Measurements from ENCODE around the gene KAT6B. TPM values are rescaled to one million over a fixed set of nuclear protein-coding genes. Genes with fewer than 3 reads are reported as not detected.
A peak's percentile ranks its signal among the peaks of the same experiment; 100 is the strongest.

Gene KAT6B
- total RNA-seq, 4 donors from 2014 or later: 50.0 to 75.8 (median 57.5) TPM

DNA sequence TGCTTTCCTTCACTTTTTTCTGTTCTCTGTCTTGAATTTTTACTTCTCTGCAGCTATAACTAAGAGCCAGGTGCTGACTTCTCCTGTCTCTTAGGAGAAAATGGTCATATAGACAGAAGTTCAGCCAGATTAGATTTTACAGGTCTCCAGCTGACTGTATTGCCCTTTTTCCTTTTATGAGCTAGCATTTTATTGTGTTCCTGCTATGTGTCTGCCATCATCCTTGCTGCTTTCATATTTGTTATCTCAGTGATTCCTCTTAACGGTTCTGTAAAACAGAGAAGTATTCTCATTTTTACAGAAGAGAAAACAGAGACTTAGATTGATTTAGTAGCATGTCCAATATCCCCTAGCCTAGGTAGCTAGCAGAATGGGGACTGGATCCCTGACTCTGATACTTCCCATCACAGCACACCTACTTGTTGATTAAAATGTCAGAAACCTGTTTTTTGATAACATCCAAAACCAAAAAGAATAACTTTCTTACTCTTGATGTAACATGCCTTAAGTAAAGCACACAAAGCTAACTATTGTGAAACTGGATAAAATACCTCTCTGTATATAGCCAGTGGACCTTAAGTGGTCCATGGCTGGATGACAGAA lies 5.2 kb downstream of the KAT6B start:
- Histone ChIP-seq H3K9me3 (no peaks in the 10 kb centered on the region), H3K4me3 (no peak overlapping the region), H3K4me1 (peaks cover 39 to 86% (median 77%) of the 10 kb centered on the region in 4 donors), H3K27me3 (no peaks in the 10 kb centered on the region), H3K27ac (replicated peaks in 1 of 4) (peak overlapping the region; percentile 4 to 45 (median 25)), H3K36me3 (no peaks in the 10 kb centered on the region)
- no peak for DNase-seq (ENCODE audit: extremely low spot score)
- TF ChIP-seq, protein P1, sequence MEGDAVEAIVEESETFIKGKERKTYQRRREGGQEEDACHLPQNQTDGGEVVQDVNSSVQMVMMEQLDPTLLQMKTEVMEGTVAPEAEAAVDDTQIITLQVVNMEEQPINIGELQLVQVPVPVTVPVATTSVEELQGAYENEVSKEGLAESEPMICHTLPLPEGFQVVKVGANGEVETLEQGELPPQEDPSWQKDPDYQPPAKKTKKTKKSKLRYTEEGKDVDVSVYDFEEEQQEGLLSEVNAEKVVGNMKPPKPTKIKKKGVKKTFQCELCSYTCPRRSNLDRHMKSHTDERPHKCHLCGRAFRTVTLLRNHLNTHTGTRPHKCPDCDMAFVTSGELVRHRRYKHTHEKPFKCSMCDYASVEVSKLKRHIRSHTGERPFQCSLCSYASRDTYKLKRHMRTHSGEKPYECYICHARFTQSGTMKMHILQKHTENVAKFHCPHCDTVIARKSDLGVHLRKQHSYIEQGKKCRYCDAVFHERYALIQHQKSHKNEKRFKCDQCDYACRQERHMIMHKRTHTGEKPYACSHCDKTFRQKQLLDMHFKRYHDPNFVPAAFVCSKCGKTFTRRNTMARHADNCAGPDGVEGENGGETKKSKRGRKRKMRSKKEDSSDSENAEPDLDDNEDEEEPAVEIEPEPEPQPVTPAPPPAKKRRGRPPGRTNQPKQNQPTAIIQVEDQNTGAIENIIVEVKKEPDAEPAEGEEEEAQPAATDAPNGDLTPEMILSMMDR (IDR thresholded peaks at IDR 0.05): no peak
- TF ChIP-seq EP300 (IDR thresholded peaks at IDR 0.05): no peak
- no peak for TF ChIP-seq POLR2A (IDR thresholded peaks at IDR 0.05; ENCODE audit: low read depth)
- no peak for TF ChIP-seq POLR2AphosphoS5 (IDR thresholded peaks at IDR 0.05)
- WGBS: 45% methylated on average over 1 of the region's 1 CpG
- intact Hi-C loops (cut with DNase I): no loop called here

DNA sequence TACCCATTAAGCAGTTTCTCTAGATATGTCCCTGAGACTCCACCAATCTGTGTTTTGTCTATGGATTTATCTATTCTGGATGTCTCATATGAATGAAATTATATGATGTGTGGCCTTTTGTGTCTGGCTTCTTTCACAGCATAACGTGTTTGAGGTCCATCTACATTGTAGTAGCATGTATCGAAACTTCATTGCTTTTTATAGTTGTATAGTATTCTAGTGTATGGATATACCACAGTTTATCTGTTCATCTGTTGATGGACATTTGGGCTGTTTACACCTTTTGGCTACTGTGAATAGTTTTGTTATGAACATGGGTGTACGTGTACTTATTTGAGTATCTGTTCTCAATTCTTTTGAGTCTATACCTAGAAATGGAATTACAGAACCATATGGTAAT lies 9.6 kb downstream of the KAT6B start:
- WGBS: 94% methylated on average over 3 of the region's 3 CpGs
- no peaks in the 10 kb centered on the region for H3K36me3 ChIP-seq
- DNase-seq (ENCODE audit: extremely low spot score): no peak
- H3K27me3 ChIP-seq: no peaks in the 10 kb centered on the region
- no peak for TF ChIP-seq EP300 (IDR thresholded peaks at IDR 0.05)
- no peak for TF ChIP-seq POLR2AphosphoS5 (IDR thresholded peaks at IDR 0.05)
- TF ChIP-seq, protein P1 (IDR thresholded peaks at IDR 0.05): no peak
- no peak for TF ChIP-seq POLR2A (IDR thresholded peaks at IDR 0.05; ENCODE audit: low read depth)
- H3K27ac ChIP-seq (replicated peaks in 1 of 4): peak overlapping the region in 2 of 4 donors; percentile 38 to 52
- H3K9me3 ChIP-seq: no peaks in the 10 kb centered on the region
- no peak overlapping the region for H3K4me3 ChIP-seq
- H3K4me1 ChIP-seq: peaks cover 57 to 94% (median 88%) of the 10 kb centered on the region in 4 donors
- intact Hi-C loops (cut with DNase I): no loop called here

DNA sequence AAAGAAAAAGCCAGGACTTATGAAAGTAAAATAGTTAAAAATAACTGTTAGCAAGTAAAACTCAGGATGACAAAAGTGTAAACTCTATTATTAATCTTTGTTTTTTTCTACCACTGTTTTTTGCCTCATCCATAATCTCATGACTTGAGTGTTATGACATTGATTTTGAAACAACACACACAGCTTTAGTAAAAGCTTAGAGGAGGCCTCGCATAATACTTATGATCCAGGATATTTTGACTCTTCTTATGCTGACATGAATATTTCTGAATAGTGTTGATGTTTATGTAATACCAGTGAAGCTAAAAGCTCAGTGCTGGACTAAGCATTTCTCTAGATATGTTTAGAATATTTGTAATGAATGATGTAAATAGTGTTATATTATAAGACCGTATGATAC lies 10.5 kb downstream of the KAT6B start:
- DNase-seq (ENCODE audit: extremely low spot score): no peak
- Histone ChIP-seq H3K9me3 (no peaks in the 10 kb centered on the region), H3K4me1 (peaks cover 58 to 94% (median 88%) of the 10 kb centered on the region in 4 donors), H3K4me3 (no peak overlapping the region), H3K27me3 (no peaks in the 10 kb centered on the region), H3K27ac (replicated peaks in 1 of 4) (peak overlapping the region in 2 of 4 donors; percentile 27 to 52), H3K36me3 (no peaks in the 10 kb centered on the region)
- TF ChIP-seq POLR2AphosphoS5 (IDR thresholded peaks at IDR 0.05) (no peak), EP300 (IDR thresholded peaks at IDR 0.05) (no peak)
- TF ChIP-seq, protein P1 (IDR thresholded peaks at IDR 0.05): no peak
- intact Hi-C loops (cut with DNase I): no loop called here
- WGBS: 42% methylated on average over 2 of the region's 2 CpGs

DNA sequence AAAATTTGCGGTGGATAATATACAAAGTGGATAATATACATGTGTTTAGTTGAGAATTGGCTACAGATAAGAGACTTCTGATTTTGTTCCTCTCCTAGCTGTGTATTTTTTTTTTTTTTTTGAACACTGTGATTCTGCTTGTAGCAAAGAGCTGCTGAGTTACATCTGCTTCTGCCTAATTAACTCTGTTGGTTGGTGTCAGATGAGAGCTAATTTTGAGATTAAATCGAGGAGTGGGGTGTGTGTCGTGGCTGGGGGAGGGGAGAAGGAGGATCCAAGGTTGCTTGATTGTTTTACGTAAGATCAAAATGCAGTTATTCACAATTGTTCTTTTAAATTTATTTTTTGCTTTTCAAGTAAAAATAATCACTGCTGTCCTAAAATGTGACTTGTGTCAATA lies 11.3 kb downstream of the KAT6B start:
- TF ChIP-seq POLR2AphosphoS5 (IDR thresholded peaks at IDR 0.05): no peak
- no peaks in the 10 kb centered on the region for H3K9me3 ChIP-seq
- DNase-seq (ENCODE audit: extremely low spot score): no peak
- WGBS: 71% methylated on average over 4 of the region's 4 CpGs
- peak overlapping the region in 2 of 4 donors; percentile 18 to 52 for H3K27ac ChIP-seq (replicated peaks in 1 of 4)
- intact Hi-C loops (cut with DNase I): no loop called here
- no peak overlapping the region for H3K4me3 ChIP-seq
- H3K36me3 ChIP-seq: no peaks in the 10 kb centered on the region
- H3K4me1 ChIP-seq: peaks cover 53 to 94% (median 88%) of the 10 kb centered on the region in 4 donors
- H3K27me3 ChIP-seq: no peaks in the 10 kb centered on the region

DNA sequence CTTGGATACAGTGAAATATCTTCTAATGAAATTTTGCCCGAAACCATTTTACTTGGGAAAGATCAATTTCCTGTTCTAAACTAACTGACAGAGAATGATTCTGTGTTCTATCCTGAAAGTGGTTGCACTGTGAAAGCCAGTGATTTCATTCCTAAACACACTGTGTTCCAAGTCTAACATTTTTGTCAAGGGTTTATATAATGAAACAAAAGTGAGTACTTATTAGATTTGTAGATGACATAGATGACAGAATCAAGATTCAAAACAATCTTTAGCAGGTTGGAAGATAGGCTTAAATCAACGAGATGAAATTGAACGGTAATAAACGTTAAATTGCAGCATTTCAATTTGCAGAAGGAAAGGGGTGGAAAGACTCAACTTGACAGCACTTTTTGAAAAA lies 13.3 kb downstream of the KAT6B start:
- H3K36me3 ChIP-seq: peaks cover 0 to 8% (median 4%) of the 10 kb centered on the region in 4 donors
- no peak for DNase-seq (ENCODE audit: extremely low spot score)
- peaks cover 51 to 94% (median 84%) of the 10 kb centered on the region in 4 donors for H3K4me1 ChIP-seq
- no peaks in the 10 kb centered on the region for H3K27me3 ChIP-seq
- H3K4me3 ChIP-seq: no peak overlapping the region
- no peaks in the 10 kb centered on the region for H3K9me3 ChIP-seq
- 34% methylated on average over 4 of the region's 4 CpGs for WGBS
- TF ChIP-seq POLR2A (IDR thresholded peaks at IDR 0.05; ENCODE audit: low read depth): no peak
- no peak for TF ChIP-seq POLR2AphosphoS5 (IDR thresholded peaks at IDR 0.05)
- TF ChIP-seq, protein P1 (IDR thresholded peaks at IDR 0.05): no peak
- no peak for TF ChIP-seq EP300 (IDR thresholded peaks at IDR 0.05)
- intact Hi-C loops (cut with DNase I): no loop called here
- H3K27ac ChIP-seq (replicated peaks in 1 of 4): peak overlapping the region; percentile 36 to 67 (median 52)
